ENCODE measurements around the gene IL1RAPL1.

- TF ChIP-seq, protein P1, sequence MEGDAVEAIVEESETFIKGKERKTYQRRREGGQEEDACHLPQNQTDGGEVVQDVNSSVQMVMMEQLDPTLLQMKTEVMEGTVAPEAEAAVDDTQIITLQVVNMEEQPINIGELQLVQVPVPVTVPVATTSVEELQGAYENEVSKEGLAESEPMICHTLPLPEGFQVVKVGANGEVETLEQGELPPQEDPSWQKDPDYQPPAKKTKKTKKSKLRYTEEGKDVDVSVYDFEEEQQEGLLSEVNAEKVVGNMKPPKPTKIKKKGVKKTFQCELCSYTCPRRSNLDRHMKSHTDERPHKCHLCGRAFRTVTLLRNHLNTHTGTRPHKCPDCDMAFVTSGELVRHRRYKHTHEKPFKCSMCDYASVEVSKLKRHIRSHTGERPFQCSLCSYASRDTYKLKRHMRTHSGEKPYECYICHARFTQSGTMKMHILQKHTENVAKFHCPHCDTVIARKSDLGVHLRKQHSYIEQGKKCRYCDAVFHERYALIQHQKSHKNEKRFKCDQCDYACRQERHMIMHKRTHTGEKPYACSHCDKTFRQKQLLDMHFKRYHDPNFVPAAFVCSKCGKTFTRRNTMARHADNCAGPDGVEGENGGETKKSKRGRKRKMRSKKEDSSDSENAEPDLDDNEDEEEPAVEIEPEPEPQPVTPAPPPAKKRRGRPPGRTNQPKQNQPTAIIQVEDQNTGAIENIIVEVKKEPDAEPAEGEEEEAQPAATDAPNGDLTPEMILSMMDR (IDR thresholded peaks at IDR 0.05): no peak
- TF ChIP-seq POLR2A (IDR thresholded peaks at IDR 0.05): no peak
Observed at GRCh38 chrX:29110041-29110440, 522.8 kb downstream of the IL1RAPL1 start.
